BJ (cell line): ENCODE data around the gene POLR1G. TPM values are rescaled to one million over a fixed set of nuclear protein-coding genes. Genes with fewer than 3 reads are reported as not detected.
A peak's percentile ranks its signal among the peaks of the same experiment; 100 is the strongest.

Experiments used
- CTCF ChIA-PET: fragments of 350-600 bp; formaldehyde crosslinking; extraction: SDS; loops from one replicate; lab custom pipeline; 2021; ENCODE audit warnings: antibody characterized with exemption, inconsistent platforms; lab: Yijun Ruan, JAX
- POLR2A ChIA-PET: fragments of 300-600 bp; sonication (Branson Sonifier 250); formaldehyde crosslinking; extraction: SDS; loops from one replicate; lab custom pipeline; 2021; ENCODE audit warnings: antibody characterized with exemption; lab: Charles Lee
- DNase-seq: peaks from one replicate; pipeline ENCODE4 v3.0.0-alpha.2; 2011; ENCODE audit warnings: low read depth
- H3K27me3 ChIP-seq: 2 replicates; pipeline ENCODE4 v1.6.0; 2011; ENCODE audit warnings: low read length; ENCODE audit not compliant: control insufficient read depth, insufficient read depth
- H3K36me3 ChIP-seq: 2 replicates; pipeline ENCODE4 v1.5.1; 2011; ENCODE audit warnings: low read length; ENCODE audit not compliant: control insufficient read depth, insufficient read depth
- H3K4me3 ChIP-seq: 2 replicates; pipeline ENCODE4 v1.5.1; 2011; ENCODE audit warnings: low read depth, mild to moderate bottlenecking, control low read depth, low read length
- polyA plus RNA-seq: library from polyadenylated mRNA; depleted of rRNA; stranded (reverse); fragments of >200 nt; gene quantifications from 2 replicates; pipeline ENCODE4 v1.2.3, GENCODE V29; 2011
- TF ChIP-seq, protein P1 (sequence below): IDR thresholded peaks from 2 replicates; pipeline ENCODE4 v1.5.1; 2011; ENCODE audit warnings: low read depth, mild to moderate bottlenecking, control low read depth, inconsistent platforms, low read length, moderate library complexity; ENCODE audit not compliant: insufficient read depth

Gene POLR1G
- polyA plus RNA-seq, 1 experiment: 3.0 TPM

GRCh38 chr19:45400192-45400591 is 6.3 kb upstream of the POLR1G start:
- ChIA-PET POLR2A (no interaction called here), CTCF (interaction anchor here (0.6 to 3.5 kb wide), 5 partner anchors 22 to 127 kb away, joined by 3 to 18 read pairs (median 3); no protein-coding TSS in a partner anchor)
- DNase-seq: no peak
- Histone ChIP-seq H3K4me3 (no peak overlapping the region), H3K36me3 (peaks cover 2% of the 10 kb centered on the region; the same call in 1 of the 2 replicates), H3K27me3 (no peaks in the 10 kb centered on the region)
- TF ChIP-seq, protein P1, sequence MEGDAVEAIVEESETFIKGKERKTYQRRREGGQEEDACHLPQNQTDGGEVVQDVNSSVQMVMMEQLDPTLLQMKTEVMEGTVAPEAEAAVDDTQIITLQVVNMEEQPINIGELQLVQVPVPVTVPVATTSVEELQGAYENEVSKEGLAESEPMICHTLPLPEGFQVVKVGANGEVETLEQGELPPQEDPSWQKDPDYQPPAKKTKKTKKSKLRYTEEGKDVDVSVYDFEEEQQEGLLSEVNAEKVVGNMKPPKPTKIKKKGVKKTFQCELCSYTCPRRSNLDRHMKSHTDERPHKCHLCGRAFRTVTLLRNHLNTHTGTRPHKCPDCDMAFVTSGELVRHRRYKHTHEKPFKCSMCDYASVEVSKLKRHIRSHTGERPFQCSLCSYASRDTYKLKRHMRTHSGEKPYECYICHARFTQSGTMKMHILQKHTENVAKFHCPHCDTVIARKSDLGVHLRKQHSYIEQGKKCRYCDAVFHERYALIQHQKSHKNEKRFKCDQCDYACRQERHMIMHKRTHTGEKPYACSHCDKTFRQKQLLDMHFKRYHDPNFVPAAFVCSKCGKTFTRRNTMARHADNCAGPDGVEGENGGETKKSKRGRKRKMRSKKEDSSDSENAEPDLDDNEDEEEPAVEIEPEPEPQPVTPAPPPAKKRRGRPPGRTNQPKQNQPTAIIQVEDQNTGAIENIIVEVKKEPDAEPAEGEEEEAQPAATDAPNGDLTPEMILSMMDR: no peak

DNA sequence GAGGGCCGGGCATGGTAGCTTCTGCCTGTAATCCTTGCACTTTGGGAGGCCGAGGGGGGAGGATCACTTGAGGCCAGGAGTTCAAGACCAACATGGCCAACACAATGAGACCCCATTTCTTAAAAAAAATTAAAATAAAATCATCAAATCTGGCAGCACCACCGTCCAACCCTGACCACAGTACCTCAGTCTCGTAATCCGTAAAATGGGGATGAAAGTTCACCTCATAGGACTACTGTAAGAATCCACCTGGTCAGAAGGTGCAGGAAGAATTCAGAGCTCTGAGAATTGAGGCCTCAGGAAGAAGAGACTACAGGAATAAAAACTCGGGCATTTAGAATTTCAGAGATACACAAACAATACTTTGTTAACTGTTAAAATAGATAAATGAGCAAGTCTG is 4.6 kb upstream of the POLR1G start:
- TF ChIP-seq, protein P1: no peak
- no peak overlapping the region for H3K4me3 ChIP-seq
- CTCF ChIA-PET: interaction anchor here (1.0 to 3.9 kb wide), 8 partner anchors 12 to 240 kb away, joined by 3 to 25 read pairs (median 6); no protein-coding TSS in a partner anchor
- no peak for DNase-seq
- POLR2A ChIA-PET: no interaction called here
- H3K27me3 ChIP-seq: no peaks in the 10 kb centered on the region
- no peaks in the 10 kb centered on the region for H3K36me3 ChIP-seq

DNA sequence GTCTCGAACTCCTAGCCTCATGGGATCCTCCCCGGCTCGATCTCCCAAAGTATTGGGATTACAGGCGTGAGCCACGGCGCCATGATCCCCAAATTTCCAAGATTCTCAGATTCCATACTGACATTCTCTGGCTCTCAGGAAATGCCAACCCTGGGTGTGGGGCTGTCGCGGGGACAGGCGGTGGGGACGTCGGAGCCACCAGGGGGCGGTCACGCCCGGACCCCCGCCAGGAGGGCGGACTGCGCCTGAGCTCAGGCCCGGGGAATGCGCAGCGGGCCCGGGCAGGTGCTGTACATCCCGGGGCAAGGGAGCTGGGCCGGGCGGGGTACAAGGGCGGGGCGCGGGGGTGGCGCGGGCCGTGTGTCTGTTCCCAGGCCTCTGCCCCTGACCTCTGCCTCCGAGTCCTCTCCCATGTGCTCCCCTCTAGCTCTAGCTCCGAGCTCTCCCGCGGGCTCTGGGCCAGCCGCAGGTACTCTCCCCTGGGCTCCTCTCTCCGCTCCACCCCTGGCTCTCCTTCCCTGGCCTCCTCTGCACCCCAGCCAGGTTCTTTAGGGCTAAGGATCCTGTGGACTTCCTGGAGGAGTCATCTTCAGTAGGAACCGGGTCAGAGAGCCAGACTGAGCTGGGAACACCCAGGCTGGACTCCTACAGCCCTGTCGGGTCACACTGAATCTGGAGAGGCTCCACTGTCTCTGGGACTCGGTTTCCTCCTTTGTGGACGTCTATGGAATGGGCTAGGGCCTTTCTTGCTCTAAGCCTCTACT is 4.0 kb upstream of the POLR1G start:
- H3K4me3 ChIP-seq: no peak overlapping the region
- H3K36me3 ChIP-seq: no peaks in the 10 kb centered on the region
- ChIA-PET CTCF (interaction anchor here (1.1 to 3.9 kb wide), 13 partner anchors 11 to 240 kb away, joined by 3 to 25 read pairs (median 4); no protein-coding TSS in a partner anchor), POLR2A (interaction anchor here (0.6 kb wide), 1 partner anchor 488 kb away, joined by 4 read pairs; no protein-coding TSS in a partner anchor)
- TF ChIP-seq, protein P1: peak; percentile 54
- no peak for DNase-seq
- H3K27me3 ChIP-seq: no peaks in the 10 kb centered on the region

DNA sequence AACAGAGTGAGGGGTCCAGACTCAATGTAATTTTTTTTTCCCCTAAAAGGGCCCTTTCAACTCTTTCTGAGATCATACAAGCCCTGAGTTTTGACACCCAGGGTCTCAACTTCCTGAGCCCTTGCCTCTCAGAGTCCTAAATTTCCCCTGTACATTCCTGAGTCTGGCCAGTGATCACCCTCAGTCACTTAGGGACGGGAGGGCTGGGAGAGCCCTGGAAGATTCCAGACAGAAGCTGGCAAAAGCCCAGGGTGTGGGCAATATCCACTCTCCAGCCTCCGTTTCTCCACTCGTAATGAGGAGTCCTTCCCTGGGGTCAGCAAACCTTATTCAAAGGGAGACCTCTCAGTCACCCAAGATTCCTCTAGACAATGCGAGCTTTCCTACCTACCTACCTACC is 3.2 kb upstream of the POLR1G start:
- no peak for DNase-seq
- CTCF ChIA-PET: interaction anchor here (1.1 to 3.9 kb wide), 11 partner anchors 13 to 239 kb away, joined by 3 to 25 read pairs (median 4); no protein-coding TSS in a partner anchor
- no peaks in the 10 kb centered on the region for H3K27me3 ChIP-seq
- no peaks in the 10 kb centered on the region for H3K36me3 ChIP-seq
- TF ChIP-seq, protein P1: no peak
- H3K4me3 ChIP-seq: peak overlapping the region; percentile 92
- POLR2A ChIA-PET: interaction anchor here (0.6 kb wide), 1 partner anchor 488 kb away, joined by 4 read pairs; no protein-coding TSS in a partner anchor
